OCI-LY1 (cell line): ENCODE results near the gene ITGA5.
"Not testable (repeated sequence)": the region's sequence is repeated elsewhere in the genome, so short reads cannot be mapped to it uniquely, and the experiment has no call there.

Experiments
- H2AFZ ChIP-seq: fragments of 200-600 bp; sonication (generic), shearing (Covaris generic); 2 replicates; pipeline ENCODE4 v1.6.0; 2014; ENCODE audit warnings: antibody characterized with exemption, mild to moderate bottlenecking, low read length
- H3F3A ChIP-seq: fragments of 200-600 bp; sonication (generic), shearing (Covaris generic); 2 replicates; pipeline ENCODE4 v1.6.0; 2014; ENCODE audit warnings: mild to moderate bottlenecking, antibody characterized with exemption, low read length, moderate library complexity; ENCODE audit not compliant: insufficient read depth
- H3K27ac ChIP-seq: fragments of 200-600 bp; sonication (generic); 2 replicates; pipeline ENCODE4 v1.5.1; 2014; ENCODE audit warnings: low read length, mixed run types, mild to moderate bottlenecking, low read depth; ENCODE audit not compliant: poor library complexity, severe bottlenecking
- H3K27me3 ChIP-seq: fragments of 200-600 bp; sonication (generic); 2 replicates; pipeline ENCODE4 v1.6.0; 2014; ENCODE audit warnings: antibody characterized with exemption, mild to moderate bottlenecking, low read length, moderate library complexity; ENCODE audit not compliant: insufficient read depth
- H3K36me3 ChIP-seq: fragments of 200-600 bp; sonication (generic); 2 replicates; pipeline ENCODE4 v1.6.1; 2014; ENCODE audit warnings: mild to moderate bottlenecking, antibody characterized with exemption, low read length, moderate library complexity, mixed read lengths; ENCODE audit not compliant: insufficient read depth
- H3K4me1 ChIP-seq: fragments of 200-600 bp; sonication (generic); 2 replicates; pipeline ENCODE4 v1.5.1; 2014; ENCODE audit warnings: mild to moderate bottlenecking, low read length, moderate library complexity; ENCODE audit not compliant: insufficient read depth, severe bottlenecking
- H3K4me2 ChIP-seq: fragments of 200-600 bp; sonication (generic), shearing (Covaris generic); 2 replicates; pipeline ENCODE4 v1.6.1; 2014; ENCODE audit warnings: low read length
- H3K4me3 ChIP-seq: fragments of 200-600 bp; sonication (generic); 2 replicates; pipeline ENCODE4 v1.5.1; 2014; ENCODE audit warnings: low read length, low read depth, mild to moderate bottlenecking, mixed read lengths; ENCODE audit not compliant: poor library complexity, severe bottlenecking
- H3K79me2 ChIP-seq: fragments of 200-600 bp; shearing (Covaris generic); 2 replicates; pipeline ENCODE4 v1.6.1; 2016; ENCODE audit warnings: mixed run types, low read length, mixed read lengths; ENCODE audit not compliant: insufficient read depth
- H3K9ac ChIP-seq: fragments of 200-600 bp; sonication (generic), shearing (Covaris generic); 2 replicates; pipeline ENCODE4 v1.6.1; 2014; ENCODE audit warnings: mild to moderate bottlenecking, low read length, mixed read lengths
- H3K9me2 ChIP-seq: fragments of 200-600 bp; sonication (generic), shearing (Covaris generic); 2 replicates; pipeline ENCODE4 v1.6.1; 2014; ENCODE audit warnings: low read depth, mild to moderate bottlenecking, low read length, mixed read lengths
- H3K9me3 ChIP-seq: fragments of 200-600 bp; shearing (Covaris generic); 2 replicates; pipeline ENCODE4 v1.6.1; 2014; ENCODE audit warnings: low read length, mixed read lengths
- H4K20me1 ChIP-seq: fragments of 200-600 bp; sonication (generic), shearing (Covaris generic); 2 replicates; pipeline ENCODE4 v1.6.0; 2016; ENCODE audit warnings: mild to moderate bottlenecking, low read length; ENCODE audit not compliant: insufficient read depth
- CTCF ChIP-seq: fragments of 200-600 bp; sonication (generic), shearing (Covaris generic); IDR thresholded peaks from 2 replicates; pipeline ENCODE4 v1.5.1; 2017; ENCODE audit warnings: mild to moderate bottlenecking, antibody characterized with exemption, low read length, moderate library complexity, mixed read lengths
- EZH2 ChIP-seq: fragments of 200-600 bp; sonication (generic), shearing (Covaris generic); IDR thresholded peaks from 2 replicates; pipeline ENCODE4 v1.8.0; 2017; ENCODE audit warnings: borderline replicate concordance, mixed run types, mild to moderate bottlenecking, antibody characterized with exemption, low read length, moderate library complexity, mixed read lengths

The ITGA5 gene

GRCh38 chr12:54355104-54355815 is 63.8 kb downstream of the ITGA5 start:
- no peak overlapping the region for H2AFZ ChIP-seq
- H3K27ac ChIP-seq, result no peak overlapping the region
- H3K4me2 ChIP-seq, result no peak overlapping the region
- no peaks in the 10 kb centered on the region for H3K9me2 ChIP-seq
- no peaks in the 10 kb centered on the region for H3F3A ChIP-seq
- H3K9ac ChIP-seq, result no peak overlapping the region
- H3K4me1 ChIP-seq, result peaks cover 30% of the 10 kb centered on the region
- H4K20me1 ChIP-seq, result no peaks in the 10 kb centered on the region
- TF ChIP-seq EZH2, result no peak
- TF ChIP-seq CTCF, result no peak
- H3K4me3 ChIP-seq, result no peak overlapping the region
- H3K36me3 ChIP-seq, result peaks cover 14% of the 10 kb centered on the region
- H3K79me2 ChIP-seq, result no peaks in the 10 kb centered on the region
- H3K27me3 ChIP-seq, result no peaks in the 10 kb centered on the region
- H3K9me3 ChIP-seq, result no peaks in the 10 kb centered on the region

- H4K20me1 ChIP-seq, H2AFZ ChIP-seq, H3K79me2 ChIP-seq, H3K27ac ChIP-seq, H3K27me3 ChIP-seq, H3K9me3 ChIP-seq, H3K9ac ChIP-seq, H3K9me2 ChIP-seq, H3K4me2 ChIP-seq, H3K4me3 ChIP-seq, H3F3A ChIP-seq: not testable (repeated sequence)
- peaks cover 24% of the 10 kb centered on the region for H3K36me3 ChIP-seq
- peaks cover 23% of the 10 kb centered on the region for H3K4me1 ChIP-seq
Observed at GRCh38 chr12:54354271-54354670, 64.8 kb downstream of the ITGA5 start.

GRCh38 chr12:54352891-54353874 is 65.9 kb downstream of the ITGA5 start:
- Histone ChIP-seq H3K4me2 (no peak overlapping the region), H3K9ac (no peak overlapping the region), H3K79me2 (no peaks in the 10 kb centered on the region), H3K27ac (no peak overlapping the region), H3K27me3 (no peaks in the 10 kb centered on the region), H3K9me2 (no peaks in the 10 kb centered on the region), H2AFZ (no peak overlapping the region), H3F3A (no peaks in the 10 kb centered on the region), H3K4me1 (peaks cover 16% of the 10 kb centered on the region), H4K20me1 (no peaks in the 10 kb centered on the region), H3K4me3 (no peak overlapping the region), H3K36me3 (peaks cover 30% of the 10 kb centered on the region), H3K9me3 (no peaks in the 10 kb centered on the region)
- no peak for TF ChIP-seq CTCF
